ENCODE results near the gene CFAP410.
"Not testable (repeated sequence)": the region's sequence is repeated elsewhere in the genome, so short reads cannot be mapped to it uniquely, and the experiment has no call there.

Gene CFAP410

DNA sequence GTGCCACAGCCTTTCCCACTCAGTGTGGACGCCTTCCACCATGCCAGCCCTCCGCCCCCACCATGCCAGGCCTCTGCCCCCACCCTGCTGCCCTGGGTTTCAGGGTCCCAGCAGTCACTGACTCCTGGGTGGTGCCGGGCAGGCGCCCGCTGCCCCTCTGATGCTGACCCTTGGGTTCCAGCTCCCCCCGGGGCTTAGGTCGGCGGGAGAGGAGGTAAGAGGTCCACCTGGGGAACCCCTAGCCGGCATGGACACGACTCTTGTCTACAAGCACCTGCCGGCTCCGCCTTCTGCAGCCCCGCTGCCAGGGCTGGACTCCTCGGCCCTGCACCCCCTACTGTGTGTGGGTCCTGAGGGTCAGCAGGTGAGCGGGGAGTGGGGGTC is 46.4 kb downstream of the CFAP410 start:
- H3K4me3 ChIP-seq (ENCODE audit: low read length): no peak overlapping the region
- TF ChIP-seq ZNF274 (IDR thresholded peaks at IDR 0.05; ENCODE audit: low read depth, low read length): no peak

GRCh38 chr21:44291936-44292811 is 47.0 kb downstream of the CFAP410 start:
- no peak for TF ChIP-seq ZNF274 (IDR thresholded peaks at IDR 0.05; ENCODE audit: low read depth, low read length)
- no peak overlapping the region for H3K4me3 ChIP-seq (ENCODE audit: low read length)

DNA sequence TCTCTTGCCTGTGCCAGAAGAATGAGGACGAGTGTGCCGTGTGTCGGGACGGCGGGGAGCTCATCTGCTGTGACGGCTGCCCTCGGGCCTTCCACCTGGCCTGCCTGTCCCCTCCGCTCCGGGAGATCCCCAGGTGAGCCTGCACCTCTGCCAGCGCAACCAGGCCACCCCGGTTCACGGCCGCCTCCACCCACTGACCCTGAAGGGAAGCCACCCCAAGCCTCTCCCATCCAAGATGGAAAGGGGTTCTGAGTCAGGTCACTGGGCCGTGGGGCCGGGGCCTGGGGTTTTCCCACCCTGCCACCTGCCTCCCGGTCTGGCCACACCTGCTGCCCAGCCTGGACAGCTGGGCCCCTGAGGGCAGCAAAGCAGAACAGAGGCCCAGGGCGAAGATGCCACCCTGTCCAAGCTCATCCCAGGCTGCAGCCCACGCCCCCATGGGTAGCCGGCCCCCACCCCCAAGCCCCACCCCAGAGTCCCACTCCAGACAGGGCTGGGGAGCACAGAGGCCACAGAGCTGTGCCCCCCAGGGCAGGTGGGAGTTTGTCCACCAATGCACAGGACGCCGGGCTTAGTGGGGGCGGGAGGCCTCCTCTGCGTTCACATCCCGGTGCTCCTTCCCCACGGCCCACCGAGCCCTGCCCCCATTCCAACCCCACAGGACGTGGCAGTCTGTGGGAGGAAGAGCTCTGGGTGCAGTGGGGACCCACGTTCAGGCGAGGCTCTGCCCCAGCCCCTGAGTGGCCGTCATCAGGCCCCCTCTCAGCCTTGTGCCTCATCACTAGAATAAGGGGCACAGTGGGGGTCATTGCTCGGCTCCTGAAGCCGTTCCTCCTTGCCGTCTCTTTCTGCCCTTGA is 47.9 kb downstream of the CFAP410 start:
- H3K4me3 ChIP-seq (ENCODE audit: low read length): no peak overlapping the region
- no peak for TF ChIP-seq ZNF274 (IDR thresholded peaks at IDR 0.05; ENCODE audit: low read depth, low read length)

- H3K4me3 ChIP-seq (ENCODE audit: low read length): no peak overlapping the region
- no peak for TF ChIP-seq ZNF274 (IDR thresholded peaks at IDR 0.05; ENCODE audit: low read depth, low read length)
These were observed 48.7 kb downstream of the CFAP410 start for GRCh38 chr21:44290327-44291077.

DNA sequence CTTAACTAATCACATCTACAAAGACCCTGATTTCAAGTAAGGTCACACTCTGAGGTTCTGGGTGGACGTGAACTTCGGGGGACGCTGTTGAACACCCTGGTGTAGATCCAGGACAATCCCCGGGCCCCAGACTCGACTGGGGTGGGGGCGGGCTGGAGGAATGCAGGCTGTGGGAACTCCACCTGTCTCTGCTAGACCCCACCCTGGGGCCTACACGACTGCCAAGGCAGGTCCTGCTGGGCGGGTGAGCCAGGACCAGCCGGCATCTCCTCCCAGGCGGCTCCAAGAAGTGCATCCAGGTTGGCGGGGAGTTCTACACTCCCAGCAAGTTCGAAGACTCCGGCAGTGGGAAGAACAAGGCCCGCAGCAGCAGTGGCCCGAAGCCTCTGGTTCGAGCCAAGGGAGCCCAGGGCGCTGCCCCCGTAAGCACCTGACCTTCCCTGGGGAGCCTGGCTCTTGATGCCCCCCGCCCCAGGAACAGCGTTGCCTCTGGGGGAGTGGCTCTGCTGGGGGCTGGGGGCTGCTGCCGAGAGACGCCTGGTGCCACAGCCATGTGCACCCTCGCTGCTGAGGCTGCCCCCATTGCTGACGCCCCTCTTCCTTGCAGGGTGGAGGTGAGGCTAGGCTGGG is 49.7 kb downstream of the CFAP410 start:
- no peak overlapping the region for H3K4me3 ChIP-seq (ENCODE audit: low read length)
- no peak for TF ChIP-seq ZNF274 (IDR thresholded peaks at IDR 0.05; ENCODE audit: low read depth, low read length)

DNA sequence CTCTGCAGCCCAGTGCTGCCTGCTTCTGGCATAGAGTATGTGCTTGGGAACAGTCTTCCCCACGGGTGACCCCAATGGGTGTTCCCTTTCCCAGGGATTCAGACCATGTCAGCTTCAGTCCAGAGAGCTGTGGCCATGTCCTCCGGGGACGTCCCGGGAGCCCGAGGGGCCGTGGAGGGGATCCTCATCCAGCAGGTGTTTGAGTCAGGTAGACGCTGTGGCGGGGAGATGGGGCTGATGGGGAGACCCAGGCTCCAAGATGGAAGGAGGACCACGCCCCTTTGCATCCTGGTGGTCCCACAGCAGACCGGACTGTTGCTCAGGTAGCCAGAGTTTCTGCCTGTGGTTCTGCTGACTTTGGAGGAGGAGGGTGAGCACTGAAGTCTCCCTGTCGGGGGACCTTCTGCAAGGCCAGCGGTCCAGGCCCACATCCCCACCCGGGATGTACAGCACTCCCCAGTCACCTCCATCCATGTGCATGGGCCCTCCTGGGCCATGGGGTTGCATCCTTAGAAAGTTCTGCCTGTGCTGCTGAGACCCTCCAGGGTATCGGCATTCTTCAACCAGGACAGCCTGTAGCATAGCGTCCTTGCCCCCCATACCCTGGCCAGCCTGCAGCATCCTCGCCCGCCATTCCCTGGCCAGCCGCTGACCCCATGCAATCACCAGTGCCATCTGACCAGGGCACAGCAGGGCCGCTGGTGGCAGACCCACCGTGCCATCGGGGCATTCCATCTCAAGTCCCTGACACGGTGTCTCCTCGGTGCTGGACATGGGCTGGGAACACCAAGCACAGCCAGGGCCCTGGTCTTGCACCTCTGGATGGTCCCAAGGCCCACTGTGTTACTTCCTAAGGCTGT is 50.7 kb downstream of the CFAP410 start:
- no peak overlapping the region for H3K4me3 ChIP-seq (ENCODE audit: low read length)

GRCh38 chr21:44286716-44287632 is 52.2 kb downstream of the CFAP410 start:
- no peak overlapping the region for H3K4me3 ChIP-seq (ENCODE audit: low read length)
- TF ChIP-seq ZNF274 (IDR thresholded peaks at IDR 0.05; ENCODE audit: low read depth, low read length): no peak

More for the DNA sequence above, 50.7 kb downstream of the CFAP410 start:
- no peak for TF ChIP-seq ZNF274 (IDR thresholded peaks at IDR 0.05; ENCODE audit: low read depth, low read length)

- H3K4me3 ChIP-seq (ENCODE audit: low read length): no peak overlapping the region
- no peak for TF ChIP-seq ZNF274 (IDR thresholded peaks at IDR 0.05; ENCODE audit: low read depth, low read length)
These were observed 53.0 kb downstream of the CFAP410 start for GRCh38 chr21:44286086-44286715.

GRCh38 chr21:44285138-44285992 is 53.8 kb downstream of the CFAP410 start, which contains the start of gene AIRE:
TSS of gene AIRE (plus strand) at chr21:44285876. CDS start at chr21:44286007, 131 bp downstream.
- no peak for TF ChIP-seq ZNF274 (IDR thresholded peaks at IDR 0.05; ENCODE audit: low read depth, low read length)
- H3K4me3 ChIP-seq (ENCODE audit: low read length): no peak within 1 kb of the TSS

- H3K4me3 ChIP-seq (ENCODE audit: low read length): no peak overlapping the region
- TF ChIP-seq ZNF274 (IDR thresholded peaks at IDR 0.05; ENCODE audit: low read depth, low read length): no peak
These were observed 55.2 kb downstream of the CFAP410 start for GRCh38 chr21:44283948-44284347.

- H3K4me3 ChIP-seq (ENCODE audit: low read length): not testable (repeated sequence)
These were observed 55.9 kb downstream of the CFAP410 start for GRCh38 chr21:44283211-44283785.
